ENCODE measurements around the gene SLC17A2.
"Not testable (repeated sequence)": the region's sequence is repeated elsewhere in the genome, so short reads cannot be mapped to it uniquely, and the experiment has no call there.

The SLC17A2 gene

GRCh38 chr6:25931411-25931709 lies 869 bp upstream of the SLC17A2 start:
- no peak overlapping the region for H3K4me3 ChIP-seq
- peaks cover 0 to 33% (median 5%) of the 10 kb centered on the region in 10 experiments; a peak in 9 of 20 replicates for H3K4me1 ChIP-seq
- no peak for TF ChIP-seq Cebpa-rat (IDR thresholded peaks at IDR 0.05)
- H3K27ac ChIP-seq: no peak overlapping the region
- H4K20me1 ChIP-seq: no peaks in the 10 kb centered on the region
- no peaks in the 10 kb centered on the region for H3K36me3 ChIP-seq
- no peaks in the 10 kb centered on the region for H3K9me3 ChIP-seq (replicated peaks in 1 of 11)
- H3K9ac ChIP-seq: no peak overlapping the region
- H3K27me3 ChIP-seq: no peaks in the 10 kb centered on the region
- H3K4me2 ChIP-seq: peak overlapping the region in 3 of 11 experiments; percentile 4 to 25 (median 20); a peak in 1 of 22 replicates

DNA sequence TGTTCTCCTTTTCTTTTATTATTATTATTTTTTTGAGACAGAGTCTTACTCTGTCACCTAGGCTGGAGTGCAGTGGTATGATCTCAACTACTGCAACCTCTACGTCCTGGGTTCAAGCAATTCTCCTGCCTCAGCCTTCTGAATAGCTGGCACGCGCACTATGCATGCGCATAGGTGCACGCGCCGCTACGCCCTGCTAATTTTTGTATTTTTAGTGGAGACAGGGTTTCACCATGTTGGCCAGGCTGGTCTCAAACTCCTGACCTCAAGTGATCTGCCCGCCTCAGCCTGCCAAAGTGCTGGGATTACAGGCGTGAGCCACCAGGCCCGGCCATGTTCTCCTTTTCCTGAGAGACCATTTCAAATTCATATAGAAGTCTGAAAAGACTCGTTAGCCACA lies 706 bp downstream of the SLC17A2 start:
- H3K27ac ChIP-seq; H3K4me2 ChIP-seq; H3K9ac ChIP-seq; H4K20me1 ChIP-seq; H3K9me3 ChIP-seq (replicated peaks in 1 of 11); H3K36me3 ChIP-seq; H3K4me3 ChIP-seq; H3K27me3 ChIP-seq: not testable (repeated sequence)
- H3K4me1 ChIP-seq: peaks cover 0 to 44% (median 5%) of the 10 kb centered on the region in 10 experiments; a peak in 9 of 20 replicates

DNA sequence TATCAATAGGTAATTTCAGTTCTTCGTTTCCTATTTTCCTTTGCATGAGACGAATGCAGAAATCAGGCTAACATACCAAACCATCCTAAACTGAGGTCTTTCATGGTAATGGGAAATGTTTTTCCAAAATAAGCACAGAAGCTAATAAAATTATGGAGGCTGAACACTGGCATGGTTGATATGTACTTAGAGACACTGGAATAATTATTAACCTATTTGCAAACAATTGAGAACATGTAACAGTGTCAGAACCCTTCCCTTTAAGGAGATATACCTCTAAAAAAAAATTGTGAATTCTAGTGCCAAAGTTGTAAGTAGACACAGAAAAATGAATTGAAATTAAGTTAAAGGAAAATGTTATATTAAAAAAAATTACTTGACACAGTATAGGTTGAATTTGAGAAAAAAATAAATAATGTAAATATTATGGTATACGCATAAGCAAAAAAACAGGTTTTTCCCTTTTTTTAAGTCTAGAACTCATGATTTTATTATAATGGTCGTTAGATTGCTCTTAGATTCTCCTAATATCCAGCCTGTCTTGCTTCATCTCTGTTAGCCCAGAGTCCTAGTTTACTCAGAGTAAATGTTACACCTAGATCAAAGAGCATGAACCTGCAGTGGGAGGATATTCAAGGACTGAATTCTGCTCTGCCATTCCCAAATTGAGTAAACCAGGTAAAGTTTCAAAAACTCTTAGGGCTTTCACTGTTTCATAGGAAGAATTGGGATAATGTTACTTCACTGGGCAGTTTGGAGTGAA lies 1.7 kb downstream of the SLC17A2 start:
- Histone ChIP-seq H3K9me3 (replicated peaks in 1 of 11) (no peaks in the 10 kb centered on the region), H3K4me2 (peak overlapping the region in 1 of 11 experiments; percentile 59; a peak in 4 of 22 replicates), H3K27me3 (no peaks in the 10 kb centered on the region), H3K27ac (peak overlapping the region in 3 of 11 experiments; percentile 1 to 80 (median 71); a peak in 3 of 22 replicates), H4K20me1 (no peaks in the 10 kb centered on the region), H3K4me1 (peaks cover 0 to 44% (median 5%) of the 10 kb centered on the region in 10 experiments; a peak in 9 of 20 replicates), H3K36me3 (no peaks in the 10 kb centered on the region), H3K4me3 (no peak overlapping the region), H3K9ac (no peak overlapping the region)
- no peak for TF ChIP-seq Cebpa-rat (IDR thresholded peaks at IDR 0.05)

- Histone ChIP-seq H3K27me3 (no peaks in the 10 kb centered on the region), H3K4me1 (peaks cover 0 to 44% (median 5%) of the 10 kb centered on the region in 10 experiments; a peak in 9 of 20 replicates), H3K9ac (peak overlapping the region in 2 of 11 experiments; percentile 26 to 43; a peak in 2 of 22 replicates), H3K36me3 (no peaks in the 10 kb centered on the region), H3K4me3 (no peak overlapping the region), H3K9me3 (replicated peaks in 1 of 11) (no peaks in the 10 kb centered on the region), H4K20me1 (no peaks in the 10 kb centered on the region), H3K27ac (peak overlapping the region in 4 of 11 experiments; percentile 43 to 80 (median 62); a peak in 6 of 22 replicates), H3K4me2 (peak overlapping the region in 6 of 11 experiments; percentile 13 to 70 (median 56); a peak in 8 of 22 replicates)
- TF ChIP-seq Cebpa-rat (IDR thresholded peaks at IDR 0.05): no peak
Observed at GRCh38 chr6:25927756-25928216, 2.7 kb downstream of the SLC17A2 start.

DNA sequence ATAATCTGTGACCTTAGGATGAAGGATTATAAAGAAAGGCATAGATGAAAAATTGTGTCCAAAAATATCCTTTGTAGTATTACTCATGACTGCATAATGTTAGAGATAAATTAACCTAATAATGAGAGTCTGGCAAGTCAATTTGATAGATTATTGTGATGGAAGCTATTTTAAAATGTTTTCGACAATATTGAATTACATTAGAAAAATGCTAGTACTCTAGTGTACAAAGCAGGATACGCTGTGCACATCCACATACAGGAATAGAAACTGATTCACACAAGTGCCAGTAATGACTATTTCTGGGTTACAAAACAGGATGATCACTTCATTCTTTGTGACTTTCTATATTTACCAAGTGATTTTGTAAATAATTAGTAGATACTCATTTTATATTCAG lies 3.3 kb downstream of the SLC17A2 start:
- Histone ChIP-seq H3K9ac (peak overlapping the region in 1 of 11 experiments; percentile 26; a peak in 1 of 22 replicates), H3K36me3 (no peaks in the 10 kb centered on the region), H3K9me3 (replicated peaks in 1 of 11) (no peaks in the 10 kb centered on the region), H4K20me1 (no peaks in the 10 kb centered on the region), H3K4me3 (no peak overlapping the region), H3K27ac (peak overlapping the region in 4 of 11 experiments; percentile 43 to 80 (median 62); a peak in 6 of 22 replicates), H3K27me3 (no peaks in the 10 kb centered on the region), H3K4me1 (peaks cover 0 to 44% (median 5%) of the 10 kb centered on the region in 10 experiments; a peak in 9 of 20 replicates), H3K4me2 (peak overlapping the region in 6 of 11 experiments; percentile 13 to 70 (median 56); a peak in 7 of 22 replicates)
- TF ChIP-seq Cebpa-rat (IDR thresholded peaks at IDR 0.05): no peak

DNA sequence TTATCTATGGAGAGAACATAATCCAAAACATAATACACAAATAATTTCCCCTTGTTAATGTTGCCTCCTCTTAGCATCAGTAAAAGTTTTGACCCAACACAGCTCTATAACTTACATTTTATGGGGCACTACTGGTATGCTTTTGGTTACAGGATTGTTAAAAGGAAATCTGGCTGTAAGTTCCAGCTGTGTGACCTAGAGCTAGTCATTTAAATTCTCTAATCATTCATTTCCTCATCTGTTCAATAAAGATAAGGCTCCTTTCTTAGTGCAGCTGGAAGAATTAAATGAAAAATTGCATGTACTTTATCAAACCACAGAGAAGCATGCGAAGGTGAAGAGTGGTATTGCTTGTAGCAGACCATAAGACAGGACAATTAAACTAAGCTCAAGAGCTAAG lies 4.6 kb downstream of the SLC17A2 start:
- peak overlapping the region in 2 of 11 experiments; percentile 71 to 80; a peak in 2 of 22 replicates for H3K27ac ChIP-seq
- TF ChIP-seq Cebpa-rat (IDR thresholded peaks at IDR 0.05): no peak
- H4K20me1 ChIP-seq: no peaks in the 10 kb centered on the region
- no peaks in the 10 kb centered on the region for H3K9me3 ChIP-seq (replicated peaks in 1 of 11)
- no peaks in the 10 kb centered on the region for H3K36me3 ChIP-seq
- no peaks in the 10 kb centered on the region for H3K27me3 ChIP-seq
- no peak overlapping the region for H3K9ac ChIP-seq
- H3K4me3 ChIP-seq: no peak overlapping the region
- peak overlapping the region in 2 of 11 experiments; percentile 4 to 17; a peak in 1 of 22 replicates for H3K4me2 ChIP-seq
- H3K4me1 ChIP-seq: peaks cover 0 to 45% (median 5%) of the 10 kb centered on the region in 10 experiments; a peak in 9 of 20 replicates

- Histone ChIP-seq H3K27ac (no peak overlapping the region), H3K4me3 (no peak overlapping the region), H4K20me1 (no peaks in the 10 kb centered on the region), H3K4me1 (peaks cover 0 to 30% (median 2%) of the 10 kb centered on the region in 10 experiments; a peak in 9 of 20 replicates), H3K9me3 (replicated peaks in 1 of 11) (no peaks in the 10 kb centered on the region; a peak in 1 of 22 replicates), H3K27me3 (no peaks in the 10 kb centered on the region), H3K9ac (no peak overlapping the region), H3K4me2 (no peak overlapping the region), H3K36me3 (no peaks in the 10 kb centered on the region)
- no peak for TF ChIP-seq Cebpa-rat (IDR thresholded peaks at IDR 0.05)
Observed at GRCh38 chr6:25922301-25922700, 8.2 kb downstream of the SLC17A2 start.

GRCh38 chr6:25921525-25922203 lies 8.8 kb downstream of the SLC17A2 start:
- H4K20me1 ChIP-seq: no peaks in the 10 kb centered on the region
- peaks cover 0 to 24% (median under 1%) of the 10 kb centered on the region in 10 experiments; a peak in 9 of 20 replicates for H3K4me1 ChIP-seq
- H3K36me3 ChIP-seq: no peaks in the 10 kb centered on the region
- no peak overlapping the region for H3K4me3 ChIP-seq
- TF ChIP-seq Cebpa-rat (IDR thresholded peaks at IDR 0.05): no peak
- peak overlapping the region in 1 of 11 experiments; percentile 32; a peak in 2 of 22 replicates for H3K4me2 ChIP-seq
- H3K27me3 ChIP-seq: no peaks in the 10 kb centered on the region
- H3K9ac ChIP-seq: no peak overlapping the region
- H3K27ac ChIP-seq: 0 out of 22 replicates have a peak overlapping the region, but pooled peaks of 1 of the 11 experiments have one; percentile 7
- H3K9me3 ChIP-seq (replicated peaks in 1 of 11): no peaks in the 10 kb centered on the region; a peak in 1 of 22 replicates

DNA sequence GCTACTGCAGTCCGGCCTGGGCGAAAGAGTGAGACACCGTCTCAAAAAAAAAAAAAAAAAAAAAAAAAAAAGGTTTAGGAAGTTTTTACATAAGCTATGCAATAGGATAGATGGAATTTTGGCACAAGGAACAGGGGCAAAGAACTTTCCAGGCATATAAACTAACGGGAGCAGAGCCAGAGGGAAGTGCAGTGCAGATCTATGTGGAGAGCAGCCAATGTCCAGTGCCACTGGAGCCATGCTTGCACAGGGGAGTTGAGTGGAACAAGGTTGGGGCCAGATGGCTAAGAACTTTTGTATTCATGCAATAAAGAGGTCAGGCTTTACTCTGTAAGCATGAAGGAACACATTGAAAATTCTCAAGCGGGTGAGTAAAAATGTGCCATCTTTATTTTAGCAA lies 10.8 kb downstream of the SLC17A2 start:
- TF ChIP-seq Cebpa-rat (IDR thresholded peaks at IDR 0.05): no peak
- no peaks in the 10 kb centered on the region for H4K20me1 ChIP-seq
- no peaks in the 10 kb centered on the region; a peak in 1 of 22 replicates for H3K9me3 ChIP-seq (replicated peaks in 1 of 11)
- peaks cover 0 to 11% (median 0%) of the 10 kb centered on the region in 10 experiments; a peak in 4 of 20 replicates for H3K4me1 ChIP-seq
- no peaks in the 10 kb centered on the region for H3K36me3 ChIP-seq
- no peak overlapping the region for H3K4me3 ChIP-seq
- H3K27me3 ChIP-seq: no peaks in the 10 kb centered on the region
- H3K27ac ChIP-seq: no peak overlapping the region
- no peak overlapping the region for H3K9ac ChIP-seq
- H3K4me2 ChIP-seq: no peak overlapping the region

Data from BLaER1 treated with 17β-estradiol and CSF1 and Interleukin-3, amounts not matched to agents 10 nM and 100 nM (cell line).